Measurements from ENCODE around the gene CYP27B1.

Gene CYP27B1

DNA sequence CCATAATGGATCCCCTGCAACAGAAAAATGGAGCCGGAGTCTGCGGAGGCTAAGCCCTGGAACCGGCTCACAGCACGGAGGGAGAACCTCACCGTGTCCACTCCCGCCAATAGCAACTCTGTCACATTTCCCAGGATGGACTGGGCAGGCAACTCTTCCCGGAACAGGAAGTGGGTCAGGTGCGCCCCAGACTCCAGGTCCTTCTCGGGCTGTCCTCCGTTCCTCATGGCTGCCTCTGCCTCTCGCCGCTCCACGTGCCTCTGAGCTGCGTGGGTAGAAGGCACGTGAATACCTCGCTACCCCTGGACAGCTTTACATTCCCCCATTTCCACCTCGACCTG, 2.2 kb downstream of the CYP27B1 start:
- Histone ChIP-seq H3K4me2 (ENCODE audit: low read length) (peak overlapping the region; percentile 65), H3K56ac (ENCODE audit: low read length) (peak overlapping the region; percentile 66), H4K8ac (ENCODE audit: low read depth, low read length) (no peak overlapping the region), H3K27me3 (ENCODE audit: insufficient read depth, low read length, poor library complexity) (peaks cover 19% of the 10 kb centered on the region), H2BK15ac (replicated peaks; ENCODE audit: low read depth) (no peak overlapping the region), H3K79me2 (ENCODE audit: control insufficient read depth, insufficient read depth, low read length) (no peaks in the 10 kb centered on the region), H3K36me3 (ENCODE audit: control insufficient read depth, insufficient read depth, low read length) (peaks cover 2% of the 10 kb centered on the region), H3K27ac (ENCODE audit: low read depth, low read length) (no peak overlapping the region), H2BK120ac (ENCODE audit: low read depth, low read length) (no peak overlapping the region), H2AK5ac (ENCODE audit: low read length) (no peak overlapping the region), H3K18ac (ENCODE audit: low read length) (no peak overlapping the region), H2BK5ac (ENCODE audit: low read length) (no peak overlapping the region), H3K4me1 (ENCODE audit: control insufficient read depth, low read depth, low read length) (peaks cover 9% of the 10 kb centered on the region), H3K9ac (ENCODE audit: low read length) (peak overlapping the region; percentile 54), H3K79me1 (ENCODE audit: low read length) (no peaks in the 10 kb centered on the region), H3K4ac (ENCODE audit: low read depth, low read length) (no peak overlapping the region), H3K23ac (ENCODE audit: low read length) (no peak overlapping the region), H3K4me3 (ENCODE audit: low read length) (peak overlapping the region; percentile 10), H4K5ac (ENCODE audit: low read length) (no peak overlapping the region)
- no CpG with 5 or more reads among the region's 17 CpGs for WGBS (ENCODE audit: extremely low coverage, insufficient coverage, low lambda C conversion rate)
- DNase-seq: no peak

DNA sequence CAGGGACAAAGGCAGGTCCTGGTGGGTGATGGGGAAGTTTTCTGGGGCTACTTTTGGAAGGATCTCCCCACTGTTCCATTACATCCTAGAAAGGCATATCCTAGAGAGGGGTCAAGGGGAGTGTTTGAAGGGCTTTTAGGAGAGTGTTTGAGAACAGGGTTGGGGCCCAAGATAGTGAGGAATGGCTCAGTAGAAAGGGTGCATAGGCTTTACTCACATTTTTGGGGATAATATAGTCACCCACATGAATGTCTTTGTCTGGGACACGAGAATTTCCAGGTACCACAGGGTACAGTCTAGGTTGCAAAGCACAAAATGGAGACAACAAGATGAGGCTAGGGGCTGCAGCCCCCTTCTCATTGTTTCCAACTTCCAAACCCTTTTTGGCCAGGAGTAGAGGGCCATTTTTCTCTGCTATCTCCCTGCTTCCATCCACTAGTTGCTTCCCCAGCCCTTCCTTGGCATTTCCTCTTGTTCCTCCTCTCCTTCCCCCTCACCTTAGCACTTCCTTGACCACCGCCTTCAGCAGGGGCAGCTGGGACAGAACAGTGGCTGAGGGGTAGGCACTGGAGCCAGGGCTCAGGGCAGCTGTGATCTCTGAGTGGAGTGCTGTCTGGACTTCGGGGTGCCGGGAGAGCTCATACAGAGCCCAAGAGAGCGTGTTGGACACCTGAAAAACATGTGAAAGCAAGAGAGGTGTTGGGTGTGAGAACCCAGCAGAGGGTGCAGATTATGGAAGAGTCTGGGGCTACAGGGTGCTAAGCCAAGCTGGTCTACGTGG, 2.8 kb downstream of the CYP27B1 start:
- H3K4ac ChIP-seq (ENCODE audit: low read depth, low read length): no peak overlapping the region

DNA sequence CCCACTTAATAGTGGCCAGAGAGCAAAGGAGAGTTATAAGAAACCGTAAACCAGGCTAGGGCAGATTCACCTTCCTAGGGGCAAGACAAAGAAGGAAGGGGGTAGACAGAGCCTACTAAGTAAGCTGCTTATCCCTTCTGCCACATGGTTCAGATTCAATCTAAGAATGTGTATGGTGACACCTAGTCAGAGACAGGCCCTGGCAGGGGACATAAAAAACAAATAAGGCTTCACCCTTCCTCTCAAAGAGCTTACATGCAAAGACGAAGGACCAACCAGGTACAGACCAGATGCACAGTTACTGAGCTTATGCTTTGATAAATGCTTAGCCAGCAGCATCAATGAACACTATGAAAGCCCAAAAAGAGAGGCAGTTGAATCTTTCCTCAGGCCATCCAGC, 4.4 kb downstream of the CYP27B1 start:
- Histone ChIP-seq H3K4me3 (ENCODE audit: low read length) (no peak overlapping the region), H2BK15ac (replicated peaks; ENCODE audit: low read depth) (no peak overlapping the region), H3K18ac (ENCODE audit: low read length) (no peak overlapping the region), H3K79me2 (ENCODE audit: control insufficient read depth, insufficient read depth, low read length) (no peaks in the 10 kb centered on the region), H3K56ac (ENCODE audit: low read length) (no peak overlapping the region), H3K4me2 (ENCODE audit: low read length) (no peak overlapping the region), H3K9ac (ENCODE audit: low read length) (no peak overlapping the region), H4K5ac (ENCODE audit: low read length) (no peak overlapping the region), H3K79me1 (ENCODE audit: low read length) (no peaks in the 10 kb centered on the region), H3K23ac (ENCODE audit: low read length) (no peak overlapping the region), H3K36me3 (ENCODE audit: control insufficient read depth, insufficient read depth, low read length) (no peaks in the 10 kb centered on the region), H3K27me3 (ENCODE audit: insufficient read depth, low read length, poor library complexity) (peaks cover 19% of the 10 kb centered on the region), H3K27ac (ENCODE audit: low read depth, low read length) (no peak overlapping the region), H2BK120ac (ENCODE audit: low read depth, low read length) (no peak overlapping the region), H4K8ac (ENCODE audit: low read depth, low read length) (no peak overlapping the region), H3K4ac (ENCODE audit: low read depth, low read length) (no peak overlapping the region), H3K4me1 (ENCODE audit: control insufficient read depth, low read depth, low read length) (peaks cover 9% of the 10 kb centered on the region), H2AK5ac (ENCODE audit: low read length) (no peak overlapping the region), H2BK5ac (ENCODE audit: low read length) (no peak overlapping the region)
- no peak for DNase-seq
- no CpG with 5 or more reads among the region's 2 CpGs for WGBS (ENCODE audit: extremely low coverage, insufficient coverage, low lambda C conversion rate)

More for the DNA sequence above, 2.8 kb downstream of the CYP27B1 start:
- no peak overlapping the region for H3K23ac ChIP-seq (ENCODE audit: low read length)
- no peak overlapping the region for H2BK120ac ChIP-seq (ENCODE audit: low read depth, low read length)
- H3K4me1 ChIP-seq (ENCODE audit: control insufficient read depth, low read depth, low read length): peaks cover 9% of the 10 kb centered on the region
- no peaks in the 10 kb centered on the region for H3K79me1 ChIP-seq (ENCODE audit: low read length)
- H3K4me3 ChIP-seq (ENCODE audit: low read length): no peak overlapping the region
- no peak overlapping the region for H3K27ac ChIP-seq (ENCODE audit: low read depth, low read length)
- peaks cover 2% of the 10 kb centered on the region for H3K36me3 ChIP-seq (ENCODE audit: control insufficient read depth, insufficient read depth, low read length)
- peaks cover 19% of the 10 kb centered on the region for H3K27me3 ChIP-seq (ENCODE audit: insufficient read depth, low read length, poor library complexity)
- no peak overlapping the region for H2BK5ac ChIP-seq (ENCODE audit: low read length)
- no peak for DNase-seq
- no peak overlapping the region for H2AK5ac ChIP-seq (ENCODE audit: low read length)
- H2BK15ac ChIP-seq (replicated peaks; ENCODE audit: low read depth): no peak overlapping the region
- H3K9ac ChIP-seq (ENCODE audit: low read length): no peak overlapping the region
- H3K18ac ChIP-seq (ENCODE audit: low read length): no peak overlapping the region
- no peak overlapping the region for H3K4me2 ChIP-seq (ENCODE audit: low read length)
- H4K8ac ChIP-seq (ENCODE audit: low read depth, low read length): no peak overlapping the region
- H4K5ac ChIP-seq (ENCODE audit: low read length): no peak overlapping the region
- no peaks in the 10 kb centered on the region for H3K79me2 ChIP-seq (ENCODE audit: control insufficient read depth, insufficient read depth, low read length)
- no CpG with 5 or more reads among the region's 6 CpGs for WGBS (ENCODE audit: extremely low coverage, insufficient coverage, low lambda C conversion rate)
- no peak overlapping the region for H3K56ac ChIP-seq (ENCODE audit: low read length)

DNA sequence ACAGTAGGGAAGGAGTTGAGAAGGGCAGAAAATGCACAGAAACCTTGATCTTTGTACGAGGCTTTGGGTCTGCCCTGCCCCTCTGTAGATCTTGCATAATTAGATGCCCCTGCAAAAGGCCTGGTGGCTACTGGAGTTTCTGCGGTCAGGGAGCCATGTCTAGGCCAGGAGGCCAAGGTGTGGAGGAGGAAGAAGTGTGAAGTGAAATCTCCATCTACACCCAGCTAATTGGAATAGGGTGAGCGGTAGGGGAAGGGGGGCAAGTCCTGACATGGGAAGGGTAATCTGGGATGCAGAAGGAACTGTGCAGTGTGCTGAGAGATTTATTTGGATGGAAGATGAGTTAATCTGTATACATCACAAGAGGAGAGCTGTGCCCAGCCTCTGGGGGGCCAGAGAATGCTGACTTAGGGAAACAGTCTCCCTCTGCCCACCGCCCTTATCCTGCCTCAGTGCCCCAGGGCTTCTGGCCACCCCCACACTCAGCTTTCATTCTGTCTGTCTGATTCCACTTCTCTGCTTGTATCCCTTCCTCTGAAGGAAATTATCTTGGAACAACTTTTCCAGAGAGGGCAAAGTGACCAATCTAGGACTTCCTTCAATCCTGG, 5.4 kb downstream of the CYP27B1 start:
- no peak overlapping the region for H3K56ac ChIP-seq (ENCODE audit: low read length)
- H3K27me3 ChIP-seq (ENCODE audit: insufficient read depth, low read length, poor library complexity): peaks cover 20% of the 10 kb centered on the region
- H4K5ac ChIP-seq (ENCODE audit: low read length): no peak overlapping the region
- H4K8ac ChIP-seq (ENCODE audit: low read depth, low read length): no peak overlapping the region
- H3K4me3 ChIP-seq (ENCODE audit: low read length): no peak overlapping the region
- H2BK15ac ChIP-seq (replicated peaks; ENCODE audit: low read depth): no peak overlapping the region
- no peaks in the 10 kb centered on the region for H3K36me3 ChIP-seq (ENCODE audit: control insufficient read depth, insufficient read depth, low read length)
- H3K18ac ChIP-seq (ENCODE audit: low read length): no peak overlapping the region
- no peak overlapping the region for H3K4ac ChIP-seq (ENCODE audit: low read depth, low read length)
- H2BK120ac ChIP-seq (ENCODE audit: low read depth, low read length): no peak overlapping the region
- no CpG with 5 or more reads among the region's 4 CpGs for whole genome bisulfite sequencing (ENCODE audit: extremely low coverage, insufficient coverage, low lambda C conversion rate)
- no peak overlapping the region for H2AK5ac ChIP-seq (ENCODE audit: low read length)
- no peak overlapping the region for H3K9ac ChIP-seq (ENCODE audit: low read length)
- no peak overlapping the region for H3K27ac ChIP-seq (ENCODE audit: low read depth, low read length)
- H2BK5ac ChIP-seq (ENCODE audit: low read length): no peak overlapping the region
- no peaks in the 10 kb centered on the region for H3K79me2 ChIP-seq (ENCODE audit: control insufficient read depth, insufficient read depth, low read length)
- no peak overlapping the region for H3K23ac ChIP-seq (ENCODE audit: low read length)
- H3K4me2 ChIP-seq (ENCODE audit: low read length): no peak overlapping the region
- peaks cover 8% of the 10 kb centered on the region for H3K4me1 ChIP-seq (ENCODE audit: control insufficient read depth, low read depth, low read length)
- no peak for DNase-seq
- no peaks in the 10 kb centered on the region for H3K79me1 ChIP-seq (ENCODE audit: low read length)

DNA sequence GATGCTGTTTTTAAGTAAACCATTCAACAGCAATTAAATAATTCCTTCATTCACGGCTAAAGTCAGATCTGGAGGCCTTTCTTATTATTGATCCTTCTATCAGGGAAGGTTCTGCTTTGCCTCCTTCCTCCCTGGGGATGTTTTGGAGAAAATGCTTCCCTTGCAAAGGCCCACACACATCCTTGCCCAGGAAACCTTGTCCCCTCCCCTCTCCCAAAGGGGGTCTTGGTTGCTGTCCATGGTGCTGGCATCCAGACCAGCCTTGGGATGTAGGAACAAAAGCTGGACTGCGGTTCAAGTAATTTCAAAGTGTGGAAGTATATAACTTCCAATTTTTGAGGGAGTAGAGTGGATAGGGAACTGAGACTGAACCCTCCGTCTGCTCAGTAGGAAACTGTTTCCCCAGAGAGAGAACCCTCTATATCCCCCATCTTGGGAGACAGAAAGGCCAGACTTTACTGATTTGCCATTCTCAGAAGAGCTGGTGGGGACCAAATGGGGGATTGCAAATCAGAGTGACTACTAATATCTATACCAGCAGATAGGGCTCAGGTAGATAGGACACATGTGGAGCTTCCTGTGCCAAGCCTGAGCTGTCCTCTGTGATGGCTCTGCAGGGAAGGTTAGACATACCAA, 6.4 kb downstream of the CYP27B1 start:
- no peak overlapping the region for H3K27ac ChIP-seq (ENCODE audit: low read depth, low read length)
- H3K23ac ChIP-seq (ENCODE audit: low read length): no peak overlapping the region
- no CpG with 5 or more reads among the region's 3 CpGs for WGBS (ENCODE audit: extremely low coverage, insufficient coverage, low lambda C conversion rate)
- no peak overlapping the region for H3K4me3 ChIP-seq (ENCODE audit: low read length)
- H2AK5ac ChIP-seq (ENCODE audit: low read length): no peak overlapping the region
- H3K56ac ChIP-seq (ENCODE audit: low read length): no peak overlapping the region
- H3K4me2 ChIP-seq (ENCODE audit: low read length): no peak overlapping the region
- no peak overlapping the region for H3K4ac ChIP-seq (ENCODE audit: low read depth, low read length)
- no peak overlapping the region for H3K18ac ChIP-seq (ENCODE audit: low read length)
- H3K9ac ChIP-seq (ENCODE audit: low read length): no peak overlapping the region
- H3K4me1 ChIP-seq (ENCODE audit: control insufficient read depth, low read depth, low read length): peaks cover 2% of the 10 kb centered on the region
- H2BK5ac ChIP-seq (ENCODE audit: low read length): no peak overlapping the region
- no peak overlapping the region for H4K8ac ChIP-seq (ENCODE audit: low read depth, low read length)
- no peak for DNase-seq
- no peak overlapping the region for H2BK15ac ChIP-seq (replicated peaks; ENCODE audit: low read depth)
- H3K79me1 ChIP-seq (ENCODE audit: low read length): no peaks in the 10 kb centered on the region
- no peaks in the 10 kb centered on the region for H3K79me2 ChIP-seq (ENCODE audit: control insufficient read depth, insufficient read depth, low read length)
- H3K27me3 ChIP-seq (ENCODE audit: insufficient read depth, low read length, poor library complexity): peaks cover 21% of the 10 kb centered on the region
- H3K36me3 ChIP-seq (ENCODE audit: control insufficient read depth, insufficient read depth, low read length): no peaks in the 10 kb centered on the region
- no peak overlapping the region for H2BK120ac ChIP-seq (ENCODE audit: low read depth, low read length)
- H4K5ac ChIP-seq (ENCODE audit: low read length): no peak overlapping the region

Measured in mesendoderm (in vitro differentiated cells).